PC-9 (cell line): Measurements from ENCODE around the gene DPYD.

ENCODE experiments used
- EZH2 ChIP-seq: fragments of 200-600 bp; sonication (generic); IDR thresholded peaks from 2 replicates; pipeline ENCODE4 v1.8.0; 2017; ENCODE audit warnings: antibody characterized with exemption, low read depth
- TF ChIP-seq, protein P1 (sequence below): fragments of 200-600 bp; sonication (generic); conservative IDR thresholded peaks from 2 replicates; pipeline ENCODE4 v1.6.1; 2017; ENCODE audit warnings: mixed run types, antibody characterized with exemption, mild to moderate bottlenecking, moderate library complexity

DNA sequence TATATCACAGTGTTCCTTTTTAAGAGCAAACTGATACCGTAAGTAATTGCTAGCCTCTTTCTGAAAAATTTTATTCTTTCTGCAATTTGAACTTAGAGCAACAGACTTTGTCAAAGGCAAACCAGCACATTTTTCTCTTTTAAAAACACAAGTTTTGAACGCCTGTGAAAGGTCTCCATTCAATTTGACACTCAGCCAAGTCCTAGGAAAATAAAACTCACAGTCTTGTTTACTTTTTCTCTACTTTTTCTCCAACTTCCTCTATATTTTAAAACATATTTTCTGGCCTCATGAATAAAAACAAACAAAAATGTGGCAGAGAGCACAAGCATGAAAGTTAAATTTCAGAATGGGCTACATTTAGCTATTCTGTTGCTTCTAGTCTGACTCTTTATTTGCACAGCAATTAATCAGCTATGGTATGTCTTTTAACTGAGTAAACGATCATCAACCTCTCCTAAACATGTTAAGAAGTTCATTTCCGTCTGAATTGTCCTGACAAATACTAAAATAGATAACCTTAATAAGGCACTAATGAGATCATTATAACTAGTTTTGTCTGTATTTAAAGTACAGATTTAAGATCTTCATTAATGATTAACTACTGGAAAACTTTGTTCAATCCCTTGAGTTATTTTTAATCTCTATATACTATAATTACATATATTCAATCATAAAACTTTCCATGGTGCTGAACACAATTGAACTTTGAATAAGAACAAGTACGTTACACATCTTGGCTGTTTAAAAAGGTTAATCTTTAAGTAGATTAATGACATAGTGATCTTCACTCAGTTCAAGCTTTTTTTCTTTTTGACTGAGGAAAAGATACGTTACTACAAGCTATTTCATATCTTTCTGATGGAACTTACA is 648.7 kb downstream of the DPYD start:
- TF ChIP-seq, protein P1, sequence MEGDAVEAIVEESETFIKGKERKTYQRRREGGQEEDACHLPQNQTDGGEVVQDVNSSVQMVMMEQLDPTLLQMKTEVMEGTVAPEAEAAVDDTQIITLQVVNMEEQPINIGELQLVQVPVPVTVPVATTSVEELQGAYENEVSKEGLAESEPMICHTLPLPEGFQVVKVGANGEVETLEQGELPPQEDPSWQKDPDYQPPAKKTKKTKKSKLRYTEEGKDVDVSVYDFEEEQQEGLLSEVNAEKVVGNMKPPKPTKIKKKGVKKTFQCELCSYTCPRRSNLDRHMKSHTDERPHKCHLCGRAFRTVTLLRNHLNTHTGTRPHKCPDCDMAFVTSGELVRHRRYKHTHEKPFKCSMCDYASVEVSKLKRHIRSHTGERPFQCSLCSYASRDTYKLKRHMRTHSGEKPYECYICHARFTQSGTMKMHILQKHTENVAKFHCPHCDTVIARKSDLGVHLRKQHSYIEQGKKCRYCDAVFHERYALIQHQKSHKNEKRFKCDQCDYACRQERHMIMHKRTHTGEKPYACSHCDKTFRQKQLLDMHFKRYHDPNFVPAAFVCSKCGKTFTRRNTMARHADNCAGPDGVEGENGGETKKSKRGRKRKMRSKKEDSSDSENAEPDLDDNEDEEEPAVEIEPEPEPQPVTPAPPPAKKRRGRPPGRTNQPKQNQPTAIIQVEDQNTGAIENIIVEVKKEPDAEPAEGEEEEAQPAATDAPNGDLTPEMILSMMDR, result no peak
- no peak for TF ChIP-seq EZH2
